ENCODE data around the gene S100A4.
"Not testable (repeated sequence)": the region's sequence is repeated elsewhere in the genome, so short reads cannot be mapped to it uniquely, and the experiment has no call there.

Gene S100A4

GRCh38 chr1:153566414-153567371, 21.1 kb upstream of the S100A4 start:
- peak; percentile 94 for DNase-seq

GRCh38 chr1:153565529-153566374, 20.1 kb upstream of the S100A4 start, which contains the start of gene S100A2:
Gene S100A2, minus strand, starts transcription at chr1:153565844. Its CDS starts 1,967 bp downstream, at chr1:153563877.
- DNase-seq = peak; percentile 71

- no peak for DNase-seq
These were observed 18.4 kb upstream of the S100A4 start for GRCh38 chr1:153563991-153564390.

DNA sequence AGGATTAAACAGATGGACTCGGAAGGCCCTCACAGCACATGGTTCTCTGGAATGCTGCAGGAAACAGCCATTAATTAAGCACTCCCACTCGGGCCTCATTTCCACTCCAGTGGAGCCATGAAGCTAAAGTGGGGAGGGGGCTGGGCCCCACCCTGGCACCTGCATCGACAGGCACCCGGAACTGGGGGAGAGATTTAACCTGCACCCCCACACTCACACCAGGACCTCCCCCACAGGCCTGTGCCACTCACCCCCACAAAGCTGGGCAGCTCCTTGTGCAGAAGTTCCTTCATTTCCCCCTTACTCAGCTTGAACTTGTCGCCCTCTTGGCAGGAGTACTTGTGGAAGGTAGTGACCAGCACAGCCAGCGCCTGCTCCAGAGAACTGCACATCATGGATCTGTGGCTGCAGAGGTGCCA, 17.9 kb upstream of the S100A4 start:
- no peak for DNase-seq

DNA sequence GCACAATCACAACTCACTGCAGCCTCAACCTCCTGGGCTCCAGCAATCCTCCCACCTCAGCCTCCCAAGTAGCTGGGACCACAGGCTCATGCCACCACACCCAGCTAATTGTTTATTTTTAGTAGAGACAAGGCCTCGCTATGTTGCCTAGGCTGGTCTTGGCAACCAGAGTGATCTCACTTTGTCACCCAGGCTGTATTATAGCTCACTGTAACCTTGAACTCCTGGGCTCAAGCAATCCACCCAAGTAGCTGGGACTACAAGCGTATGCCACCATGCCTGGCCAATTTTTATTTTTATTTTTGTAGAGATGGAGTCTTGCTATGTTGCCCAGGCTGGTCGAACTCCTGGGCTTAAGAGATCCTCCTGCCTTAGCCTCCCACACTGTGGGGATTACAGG, 16.4 kb upstream of the S100A4 start:
- not testable (repeated sequence) for DNase-seq

DNA sequence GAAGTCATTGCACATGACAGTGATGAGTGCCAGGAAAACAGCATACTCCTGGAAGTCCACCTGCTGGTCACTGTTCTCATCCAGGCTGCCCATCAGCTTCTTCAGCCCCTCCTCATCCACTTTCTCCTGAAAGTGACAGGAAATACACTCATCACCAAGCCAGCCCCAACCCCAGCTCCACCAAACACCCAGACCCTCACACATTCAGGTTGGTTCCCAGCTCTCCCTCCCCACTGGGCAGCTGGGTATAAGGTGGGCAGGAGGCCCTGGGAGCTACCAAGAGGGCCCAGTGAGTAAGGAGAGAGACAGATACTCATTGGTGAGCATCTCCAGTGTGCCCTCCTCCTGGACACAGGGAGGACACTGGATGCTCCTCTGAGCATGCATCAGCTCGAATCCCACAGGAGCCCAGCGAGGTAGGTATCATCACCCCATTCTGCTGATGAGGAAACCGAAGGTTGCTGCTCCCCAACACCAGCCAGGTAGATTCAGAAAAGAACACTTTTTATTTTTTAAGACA, 15.9 kb upstream of the S100A4 start:
- DNase-seq = no peak

DNA sequence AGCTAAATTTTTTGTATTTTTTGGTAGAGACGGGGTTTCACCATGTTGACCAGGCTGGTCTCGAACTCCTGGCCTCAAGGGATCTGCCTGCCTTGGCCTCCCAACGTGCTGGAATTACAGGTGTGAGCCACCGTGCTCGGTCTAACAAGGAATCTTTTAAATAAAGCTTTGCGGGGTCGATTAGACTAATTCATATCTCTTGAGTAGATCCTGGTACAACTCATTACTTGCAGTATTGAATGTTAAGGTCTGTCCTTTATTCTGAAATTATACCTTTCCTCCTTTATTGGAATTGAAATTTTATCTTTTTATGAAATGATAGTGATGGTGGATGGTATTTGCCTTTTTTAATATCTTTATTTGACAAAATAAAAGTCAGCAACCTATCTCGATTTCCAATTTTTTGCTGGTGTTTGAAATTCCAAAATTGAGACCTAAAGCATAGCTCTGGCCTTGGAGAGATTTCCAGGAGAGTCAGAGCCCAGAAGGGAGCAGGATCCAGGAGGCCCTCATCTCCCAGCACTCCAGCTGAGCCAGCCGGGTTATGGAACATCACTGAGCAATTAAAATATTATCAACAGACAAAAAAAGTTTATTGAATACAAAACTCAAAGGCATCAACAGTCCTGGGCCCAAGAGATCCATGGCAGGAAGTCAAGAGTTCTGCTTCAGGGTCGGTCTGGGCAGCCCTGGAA, 15.3 kb upstream of the S100A4 start:
- DNase-seq = no peak

- no peak for DNase-seq
These were observed 14.6 kb upstream of the S100A4 start for GRCh38 chr1:153560241-153560640.

- no peak for DNase-seq
These were observed 12.3 kb upstream of the S100A4 start for GRCh38 chr1:153557877-153558276.

DNA sequence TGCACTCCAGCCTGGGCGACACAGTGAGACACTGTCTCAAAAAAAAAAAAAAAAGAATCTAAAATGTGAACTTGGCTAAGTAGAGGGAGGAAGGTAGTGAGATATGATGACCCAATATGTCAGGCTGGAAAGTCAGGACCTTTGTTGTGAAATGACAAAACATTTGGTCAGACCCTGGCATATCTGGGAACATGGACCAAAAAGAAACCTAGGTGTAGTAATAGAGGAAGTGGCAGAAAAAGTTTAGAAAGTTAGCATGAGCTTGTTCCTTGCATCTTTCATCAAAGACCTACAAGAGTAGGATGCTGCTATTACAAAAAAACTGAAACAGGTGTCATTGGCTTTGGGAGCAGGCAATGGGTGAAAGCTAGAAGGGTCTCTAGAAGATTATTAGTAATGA, 10.7 kb upstream of the S100A4 start:
- DNase-seq = no peak

DNA sequence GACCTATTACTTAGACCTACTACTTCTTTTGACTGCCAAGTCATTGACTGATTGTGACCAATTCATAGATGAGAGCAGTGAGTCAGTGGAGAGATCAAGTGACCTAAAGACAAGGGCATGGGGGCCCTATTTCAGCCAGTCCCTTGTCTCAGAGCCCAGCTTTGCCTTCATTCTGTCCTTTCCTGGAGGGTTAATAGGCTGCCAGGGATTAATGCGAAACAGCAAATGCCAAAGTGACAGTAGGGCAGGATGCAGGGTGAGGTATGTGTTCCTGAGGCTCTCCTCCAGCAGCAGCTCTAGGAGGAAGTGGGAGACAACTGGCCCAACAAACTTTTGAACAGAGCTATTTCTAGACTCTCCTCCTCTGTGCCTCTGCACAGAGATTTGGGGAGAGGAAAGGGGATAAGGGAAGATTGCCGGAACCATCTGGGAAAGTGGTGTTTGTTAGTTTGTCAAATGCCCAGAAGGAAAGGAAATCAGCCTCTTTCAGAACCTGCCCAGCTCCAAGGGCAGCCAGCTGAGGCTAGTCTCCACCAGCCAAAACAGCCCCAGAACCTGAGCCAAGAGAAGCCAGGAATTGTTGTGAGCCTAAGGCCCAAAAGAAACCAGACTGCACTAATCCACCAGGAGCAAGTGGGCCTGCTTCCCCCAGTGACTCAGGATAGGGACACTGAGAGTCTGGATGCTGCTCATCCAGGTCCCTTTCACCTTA, 8.4 kb upstream of the S100A4 start:
- DNase-seq = no peak

GRCh38 chr1:153553096-153553495, 7.5 kb upstream of the S100A4 start:
- DNase-seq = no peak

- no peak for DNase-seq
These were observed 6.7 kb upstream of the S100A4 start for GRCh38 chr1:153552335-153552734.

DNA sequence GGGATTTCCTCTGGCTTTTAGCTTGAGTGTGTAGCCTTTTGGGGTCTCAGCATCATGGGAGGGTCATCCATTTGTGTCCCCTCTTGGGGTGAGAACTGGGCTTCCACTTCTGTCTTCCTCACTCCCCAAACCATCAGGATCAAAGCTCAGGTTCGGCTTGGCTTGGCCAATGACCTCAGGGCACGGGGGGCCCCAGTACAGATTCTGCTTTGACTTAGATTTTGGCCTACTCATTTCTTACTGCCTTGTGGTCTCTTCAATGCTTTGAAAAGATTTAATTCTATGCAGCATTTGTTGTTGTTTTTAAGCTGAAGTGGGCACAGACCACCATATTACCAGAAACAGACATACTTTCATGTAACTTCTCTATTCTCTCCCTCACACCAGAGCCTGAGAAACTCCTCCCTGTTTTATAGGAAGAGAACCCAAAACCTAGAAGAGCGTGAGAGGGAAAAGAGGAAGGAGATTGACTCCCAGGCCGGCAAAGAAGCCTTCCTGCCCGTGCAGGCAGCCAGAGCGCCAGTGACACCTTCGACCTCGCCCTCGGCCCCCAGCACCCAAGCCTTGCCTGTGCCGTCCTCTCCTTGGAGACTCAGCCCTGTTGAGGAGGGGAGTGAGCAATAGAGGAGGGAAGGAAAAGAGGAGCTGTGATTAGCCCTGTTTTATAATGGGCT, 5.4 kb upstream of the S100A4 start:
- no peak for DNase-seq

GRCh38 chr1:153550398-153550758, 4.8 kb upstream of the S100A4 start:
- no peak for DNase-seq

GRCh38 chr1:153549741-153550397, 4.3 kb upstream of the S100A4 start:
- DNase-seq = no peak

DNA sequence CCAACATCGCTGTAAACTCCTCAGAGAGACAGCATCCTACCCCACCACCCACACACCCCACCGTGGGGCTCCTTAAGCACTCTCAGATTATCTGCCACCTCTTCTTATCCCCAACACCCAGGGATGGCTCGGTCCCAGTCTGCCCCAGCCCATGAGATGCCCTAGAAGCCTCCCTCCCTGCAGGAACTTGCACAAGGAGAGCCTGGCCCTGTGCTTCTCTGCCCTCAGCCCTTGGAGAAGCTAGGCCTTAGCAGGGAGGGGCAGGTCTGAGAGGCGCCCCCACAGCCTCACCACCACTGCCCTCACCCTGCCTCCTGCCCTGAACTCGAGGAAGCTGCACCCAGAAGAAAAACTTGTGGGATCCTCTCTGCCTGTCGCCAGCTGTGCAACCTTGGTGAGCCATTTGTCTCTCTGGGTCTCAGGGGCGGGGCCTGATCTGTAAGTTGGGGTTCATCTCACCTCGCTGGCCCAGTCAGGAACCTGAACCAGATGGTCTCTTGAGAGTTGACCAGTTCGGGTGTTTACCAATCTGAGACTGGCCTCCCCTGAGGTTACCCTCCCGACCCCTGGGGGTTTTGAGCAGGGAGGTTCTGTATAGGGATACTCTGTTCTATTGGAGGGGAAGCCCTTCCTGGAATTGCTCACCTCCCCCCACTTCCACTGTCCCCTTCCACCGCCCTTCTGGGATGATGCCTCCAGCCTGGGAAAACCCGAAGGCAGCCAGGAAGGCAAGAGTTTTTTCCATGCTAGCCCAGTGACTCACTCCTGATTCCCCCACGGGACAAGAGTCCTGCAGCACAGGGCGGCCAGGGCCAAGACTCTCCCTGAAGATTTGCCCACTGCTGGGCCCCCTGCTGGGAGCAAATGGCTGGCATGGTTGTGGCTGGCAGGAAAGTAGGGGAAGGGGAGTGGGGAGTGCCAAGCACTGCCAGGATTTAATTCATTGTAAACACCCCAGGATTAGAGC, 3.4 kb upstream of the S100A4 start, which contains the start of gene S100A3:
Gene S100A3 (minus strand): TSS at position 537 of the 967 bp plus-strand sequence. CDS start 773 bp downstream, outside the sequence.
- DNase-seq = no peak

DNA sequence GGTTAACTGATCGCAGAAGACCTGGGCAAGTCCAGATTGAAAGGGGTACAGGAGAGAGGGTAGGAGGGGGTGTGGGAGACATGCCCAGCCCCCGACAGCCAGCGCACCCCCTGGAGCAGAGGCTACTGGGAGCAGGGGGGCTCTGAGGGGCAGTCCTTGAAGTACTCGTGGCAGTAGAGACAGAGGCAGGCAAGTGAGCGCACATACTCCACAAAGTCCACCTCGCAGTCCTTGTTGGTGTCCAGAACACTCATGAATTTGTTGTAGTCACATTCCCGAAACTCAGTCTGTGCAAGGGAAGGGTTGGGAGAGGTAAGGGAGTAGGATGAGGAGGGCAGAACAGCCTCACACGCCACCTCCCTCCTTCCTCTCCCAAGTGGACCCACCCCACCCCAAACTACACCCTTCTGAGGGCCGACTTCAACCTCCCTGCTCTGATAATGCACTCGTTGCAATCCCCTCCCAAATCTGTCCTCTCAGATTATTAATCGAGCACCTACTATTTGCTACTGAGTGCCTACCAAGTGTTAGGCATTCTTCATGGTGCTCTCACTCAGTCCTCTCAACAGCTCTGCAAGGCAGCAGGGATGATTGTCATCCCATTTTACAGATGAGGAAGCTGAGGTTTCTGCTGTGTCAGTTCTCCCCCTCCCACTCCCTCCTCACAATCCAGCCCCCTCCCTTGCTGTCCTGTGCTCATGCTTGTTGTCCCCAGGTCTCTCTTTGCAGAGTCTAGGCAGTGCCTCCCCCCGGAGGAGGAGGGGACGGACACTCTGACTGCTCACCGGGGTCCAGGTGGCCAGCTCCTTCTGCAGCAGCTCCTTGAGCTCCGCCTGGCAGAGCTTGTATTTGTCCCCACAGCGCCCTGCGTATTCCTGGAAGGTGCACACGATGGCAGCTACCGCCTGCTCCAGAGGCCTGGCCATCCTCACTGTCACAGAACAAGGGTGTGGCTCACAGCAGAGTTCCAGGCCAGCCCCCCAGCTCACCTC, 2.2 kb upstream of the S100A4 start:
- no peak for DNase-seq

All from CD4-positive, alpha-beta T cell treated with Interleukin-17A for 4 hours (primary cell).